NCI-H748 treated with DMSO at 0.1 percent for 48 hours (cell line): ENCODE measurements around the gene FBP2.
"Not testable (repeated sequence)": the region's sequence is repeated elsewhere in the genome, so short reads cannot be mapped to it uniquely, and the experiment has no call there.

Experiments used
- DNase-seq: peaks from one replicate; lab custom pipeline; 2025; lab: John Stamatoyannopoulos, UW

FBP2 gene

GRCh38 chr9:94606646-94607422 is 13.2 kb upstream of the FBP2 start:
- DNase-seq = no peak

- peak; percentile 29 for DNase-seq
Measured at GRCh38 chr9:94603259-94604160, 9.9 kb upstream of the FBP2 start.

- no peak for DNase-seq
Measured at GRCh38 chr9:94602666-94603065, 9.0 kb upstream of the FBP2 start.

- no peak for DNase-seq
Measured at GRCh38 chr9:94600715-94601114, 7.1 kb upstream of the FBP2 start.

GRCh38 chr9:94600258-94600657 is 6.6 kb upstream of the FBP2 start:
- no peak for DNase-seq

GRCh38 chr9:94599102-94599501 is 5.5 kb upstream of the FBP2 start:
- DNase-seq = no peak

GRCh38 chr9:94592683-94593082 is 941 bp downstream of the FBP2 start:
- not testable (repeated sequence) for DNase-seq

- no peak for DNase-seq
Measured at GRCh38 chr9:94591876-94592275, 1.7 kb downstream of the FBP2 start.

GRCh38 chr9:94591046-94591545 is 2.5 kb downstream of the FBP2 start:
- not testable (repeated sequence) for DNase-seq

GRCh38 chr9:94588681-94589080 is 4.9 kb downstream of the FBP2 start:
- DNase-seq = no peak

- DNase-seq = no peak
Measured at GRCh38 chr9:94586814-94587213, 6.8 kb downstream of the FBP2 start.

- no peak for DNase-seq
Measured at GRCh38 chr9:94586316-94586715, 7.3 kb downstream of the FBP2 start.

- no peak for DNase-seq
Measured at GRCh38 chr9:94584555-94584954, 9.1 kb downstream of the FBP2 start.

- no peak for DNase-seq
Measured at GRCh38 chr9:94581728-94582127, 11.9 kb downstream of the FBP2 start.

- DNase-seq = no peak
Measured at GRCh38 chr9:94577571-94577970, 16.1 kb downstream of the FBP2 start.

- no peak for DNase-seq
Measured at GRCh38 chr9:94577036-94577435, 16.6 kb downstream of the FBP2 start.

- DNase-seq = no peak
Measured at GRCh38 chr9:94576131-94576530, 17.5 kb downstream of the FBP2 start.

GRCh38 chr9:94568972-94569712 is 24.5 kb downstream of the FBP2 start:
- no peak for DNase-seq

GRCh38 chr9:94568250-94568889 is 25.3 kb downstream of the FBP2 start:
- DNase-seq = no peak

GRCh38 chr9:94567271-94567670 is 26.4 kb downstream of the FBP2 start:
- no peak for DNase-seq

- DNase-seq = no peak
Measured at GRCh38 chr9:94566550-94566949, 27.1 kb downstream of the FBP2 start.

- DNase-seq = not testable (repeated sequence)
Measured at GRCh38 chr9:94564279-94564678, 29.3 kb downstream of the FBP2 start.
